Head of caudate nucleus (tissue), 42 donors: ENCODE data around the gene MAPK4.
A peak's percentile ranks its signal among the peaks of the same experiment; 100 is the strongest.
"Not testable (repeated sequence)": the region's sequence is repeated elsewhere in the genome, so short reads cannot be mapped to it uniquely, and the experiment has no call there.

Source experiments
- DNase-seq, 42 donors: peaks; one replicate each; pipeline versions ENCODE4 v3.0.0 to v3.0.0-alpha.2; 2020 to 2021; ENCODE audit warnings: mixed read lengths in 7 of 42
- intact Hi-C: fragments of 100-400 bp; cut with DNase I; formaldehyde crosslinking; loops from one replicate; pipeline ENCODE4 v1.15.0; 2022

The MAPK4 gene

DNA sequence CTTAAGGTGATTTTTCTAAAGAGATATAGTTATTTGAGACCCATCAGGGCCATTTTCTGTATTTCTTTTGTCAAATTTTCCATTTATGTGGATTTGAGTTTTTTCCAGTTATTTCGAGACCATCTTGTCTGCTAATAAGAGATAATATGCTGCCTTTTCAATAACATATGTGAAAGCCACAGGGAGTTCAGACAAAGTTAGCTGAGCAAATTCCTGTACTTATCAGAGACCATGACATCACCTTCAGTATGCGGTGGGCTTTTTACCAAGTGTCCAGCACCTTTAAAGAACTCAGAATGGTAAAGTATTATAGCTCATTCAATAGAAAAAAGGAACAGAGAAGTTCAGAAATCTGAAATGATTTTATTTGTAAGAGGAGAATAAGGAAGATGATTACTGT lies 11.7 kb downstream of the MAPK4 start:
- intact Hi-C loops, result no loop called here
- DNase-seq, result no peak

GRCh38 chr18:50573196-50573595 lies 13.3 kb downstream of the MAPK4 start:
- DNase-seq, intact Hi-C loops: not testable (repeated sequence)

GRCh38 chr18:50573679-50574078 lies 13.8 kb downstream of the MAPK4 start:
- intact Hi-C loops, result no loop called here
- no peak for DNase-seq

GRCh38 chr18:50578030-50578429 lies 18.1 kb downstream of the MAPK4 start:
- no peak for DNase-seq
- intact Hi-C loops, result no loop called here

DNA sequence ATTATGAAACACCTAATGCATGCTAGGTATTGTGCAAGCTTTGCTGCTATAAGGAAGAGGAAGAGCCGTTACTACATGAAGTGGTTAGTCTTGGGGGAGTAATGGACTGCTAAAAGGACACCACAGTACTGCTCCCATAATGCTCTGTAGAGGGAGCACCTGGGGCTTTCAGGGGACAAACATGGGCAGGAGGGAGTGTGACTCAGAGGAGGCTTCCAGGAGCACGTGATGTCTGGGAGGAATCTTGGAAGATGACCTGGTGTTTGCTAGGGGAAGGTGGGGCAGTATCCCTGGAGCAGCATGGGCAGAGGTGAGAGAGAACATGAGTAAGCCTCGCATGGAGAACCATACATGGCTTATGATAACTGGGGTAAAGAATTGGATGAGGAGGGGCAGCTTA lies 18.8 kb downstream of the MAPK4 start:
- intact Hi-C loops, result no loop called here
- no peak for DNase-seq

GRCh38 chr18:50579061-50579774 lies 19.3 kb downstream of the MAPK4 start:
- DNase-seq, result peak in 15 of 42 donors; percentile 10 to 66 (median 38)
- intact Hi-C loops, result no loop called here

DNA sequence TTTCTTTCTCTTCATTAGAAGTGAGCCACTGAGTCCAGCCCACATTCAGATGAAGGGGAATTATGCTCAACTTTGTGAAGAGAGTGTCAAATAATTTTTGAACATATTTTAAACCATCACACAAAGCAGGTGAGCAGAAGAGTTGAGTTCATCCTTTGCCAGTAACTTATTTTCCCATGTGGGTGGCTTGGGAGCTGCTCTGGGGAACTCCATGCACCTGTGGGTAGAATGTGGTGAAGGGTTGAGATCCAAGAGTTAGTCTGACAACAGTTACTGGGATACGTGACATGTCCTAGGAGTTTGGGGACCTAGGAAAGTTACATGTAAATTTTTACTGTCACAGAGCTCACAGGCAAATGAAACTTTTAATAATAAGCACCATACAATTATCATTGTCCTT lies 21.6 kb downstream of the MAPK4 start:
- DNase-seq, result peak in 6 of 42 donors; percentile 35 to 70 (median 58)
- intact Hi-C loops, result no loop called here

- DNase-seq, result peak in 1 of 42 donors; percentile 51
- intact Hi-C loops, result no loop called here
Measured at GRCh38 chr18:50582500-50582899, 22.6 kb downstream of the MAPK4 start.

GRCh38 chr18:50586710-50587109 lies 26.8 kb downstream of the MAPK4 start:
- intact Hi-C loops, result no loop called here
- DNase-seq, result no peak

GRCh38 chr18:50590593-50590992 lies 30.7 kb downstream of the MAPK4 start:
- no peak for DNase-seq
- intact Hi-C loops, result no loop called here

- DNase-seq, result peak in 8 of 42 donors; percentile 31 to 56 (median 48)
- intact Hi-C loops, result no loop called here
Measured at GRCh38 chr18:50594012-50594411, 34.1 kb downstream of the MAPK4 start.

DNA sequence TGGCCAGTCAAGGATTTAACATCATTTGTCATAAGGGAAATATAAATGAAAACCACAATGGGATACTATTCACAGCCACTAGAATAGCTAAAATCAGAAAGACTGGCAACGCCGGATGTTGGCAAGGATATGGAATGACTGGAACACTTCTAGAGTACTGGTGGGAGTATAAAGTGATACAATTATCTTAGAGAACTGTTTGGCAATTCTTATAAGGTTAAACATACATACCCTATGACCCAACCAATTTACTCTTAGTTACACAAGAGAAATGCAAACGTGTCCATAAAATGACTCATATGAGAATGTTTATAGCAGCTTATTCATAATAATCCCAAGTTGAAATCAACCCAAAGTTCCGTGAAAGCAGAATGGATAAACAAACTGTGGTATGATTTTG lies 35.1 kb downstream of the MAPK4 start:
- intact Hi-C loops, result no loop called here
- no peak for DNase-seq

DNA sequence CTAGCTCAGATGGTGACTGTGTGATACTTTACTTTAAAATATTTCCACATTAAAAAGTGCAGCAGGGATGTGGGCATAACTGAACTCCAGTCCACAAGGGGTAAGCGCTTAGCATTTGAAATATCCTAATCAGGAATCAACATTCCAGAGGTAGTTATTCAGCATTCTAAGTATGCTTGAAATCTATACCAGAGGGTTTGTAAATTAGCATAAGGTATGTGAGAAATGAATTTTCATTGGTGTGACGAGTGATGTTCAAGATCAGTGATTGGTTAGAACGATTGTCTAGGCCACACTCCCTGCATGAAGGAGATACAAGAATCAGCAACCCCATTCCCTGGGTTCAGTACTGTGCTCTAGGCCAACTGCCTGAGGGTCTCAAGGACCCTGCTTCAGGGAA lies 42.6 kb downstream of the MAPK4 start:
- peak in 1 of 42 donors; percentile 10 for DNase-seq
- intact Hi-C loops, result no loop called here

DNA sequence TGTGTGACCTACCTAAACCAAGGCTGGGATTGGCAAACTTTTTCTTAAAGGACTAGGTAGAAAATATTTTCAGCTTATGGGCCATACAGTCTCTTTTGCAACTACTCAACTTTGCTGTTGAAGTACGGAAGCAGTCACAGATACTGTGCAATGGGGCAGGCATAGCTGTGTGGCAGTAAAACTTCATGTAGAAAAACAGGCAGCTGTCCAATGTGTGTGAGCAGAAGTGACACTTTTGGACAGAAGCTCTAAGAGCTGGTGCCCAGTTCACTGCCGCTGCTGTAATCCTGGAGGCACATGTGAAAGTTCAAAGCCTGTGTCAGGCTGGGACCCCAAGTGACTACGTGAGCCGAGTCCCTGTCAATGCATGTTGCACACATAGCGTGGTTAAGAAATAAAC lies 46.7 kb downstream of the MAPK4 start:
- DNase-seq, result peak in 1 of 42 donors; percentile 5
- intact Hi-C loops, result no loop called here

DNA sequence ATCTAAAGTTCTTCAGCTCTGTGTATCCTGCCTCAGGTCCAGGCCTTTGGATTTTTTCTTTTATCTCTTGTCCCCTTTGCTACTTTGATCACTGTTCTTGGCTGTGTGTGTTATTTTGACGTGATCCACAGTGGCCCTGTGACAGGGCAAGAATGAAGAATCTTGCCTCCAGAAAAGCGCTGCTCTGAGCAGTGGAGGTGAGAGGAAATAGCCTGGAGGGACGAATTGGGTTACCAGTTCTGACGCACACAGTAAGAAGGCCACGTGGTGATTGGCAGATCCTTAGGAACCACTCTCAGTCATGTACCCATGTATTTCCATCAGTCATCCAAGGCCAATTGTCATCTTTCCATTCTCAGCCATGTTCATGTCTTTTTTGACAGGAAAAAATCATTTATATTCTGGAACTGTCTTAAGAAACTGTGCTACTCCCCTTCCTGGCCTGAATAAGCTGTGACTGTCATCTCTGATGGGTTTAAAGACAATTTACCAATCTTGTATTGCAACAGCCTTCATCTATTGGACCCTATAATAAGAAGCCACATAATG lies 47.6 kb downstream of the MAPK4 start:
- intact Hi-C loops, result no loop called here
- peak in 1 of 42 donors; percentile 15 for DNase-seq

DNA sequence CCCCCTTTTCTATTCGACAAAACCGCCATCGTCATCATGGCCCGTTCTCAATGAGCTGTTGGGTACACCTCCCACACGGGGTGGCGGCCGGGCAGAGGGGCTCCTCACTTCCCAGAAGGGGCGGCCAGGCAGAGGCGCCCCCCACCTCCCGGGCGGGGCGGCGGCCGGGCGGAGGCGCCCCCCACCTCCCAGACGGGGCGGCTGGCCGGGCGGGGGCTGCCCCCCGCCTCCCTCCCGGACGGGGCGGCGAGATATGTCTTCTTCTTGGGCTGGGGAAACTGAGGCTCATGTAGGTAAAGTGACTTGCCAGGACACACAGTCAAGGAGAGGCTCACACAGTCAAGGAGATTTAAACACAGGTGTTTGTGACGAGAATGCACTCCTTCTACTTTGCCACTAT lies 49.3 kb downstream of the MAPK4 start:
- intact Hi-C loops, DNase-seq: not testable (repeated sequence)

DNA sequence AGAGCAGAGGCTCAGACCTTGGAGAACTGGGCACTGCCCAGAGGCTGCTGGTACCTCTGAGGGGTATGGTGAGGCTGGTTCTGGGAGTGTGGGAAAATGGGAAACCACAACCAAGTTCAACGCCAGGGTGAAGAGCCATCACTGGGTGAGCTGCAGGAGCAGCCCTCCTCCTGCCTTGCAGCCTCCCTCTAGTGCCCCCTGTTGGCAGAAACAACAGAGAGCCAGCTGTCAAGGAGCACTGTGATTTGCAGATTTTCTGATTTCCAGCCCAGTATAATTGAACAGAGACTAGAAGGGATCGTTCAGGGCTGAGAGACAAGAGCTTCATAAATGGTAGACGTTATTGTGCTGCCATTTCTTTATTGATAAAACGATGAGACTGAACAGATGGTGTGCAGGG lies 50.5 kb downstream of the MAPK4 start:
- intact Hi-C loops, result no loop called here
- DNase-seq, result no peak

DNA sequence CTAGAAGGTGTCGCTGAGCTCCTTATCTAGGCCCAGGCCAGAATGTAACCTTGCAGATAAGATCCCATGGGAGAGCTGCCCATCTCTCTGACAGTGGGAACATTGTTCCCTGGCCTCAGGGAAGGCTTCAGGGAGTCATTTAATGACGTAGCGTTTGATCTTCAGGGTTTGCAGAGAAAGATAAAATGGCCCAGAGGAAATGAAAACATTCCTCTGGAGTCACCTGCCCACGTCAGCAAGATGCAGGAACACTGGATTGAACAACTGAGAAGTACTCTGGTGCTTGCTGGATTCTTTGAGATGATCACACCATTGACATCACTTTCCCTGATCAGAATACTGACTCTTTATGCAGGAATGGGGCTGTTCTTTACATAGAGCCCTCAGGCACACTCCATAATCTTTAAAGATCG lies 51.6 kb downstream of the MAPK4 start:
- DNase-seq, result peak in 1 of 42 donors; percentile 1
- intact Hi-C loops, result no loop called here

DNA sequence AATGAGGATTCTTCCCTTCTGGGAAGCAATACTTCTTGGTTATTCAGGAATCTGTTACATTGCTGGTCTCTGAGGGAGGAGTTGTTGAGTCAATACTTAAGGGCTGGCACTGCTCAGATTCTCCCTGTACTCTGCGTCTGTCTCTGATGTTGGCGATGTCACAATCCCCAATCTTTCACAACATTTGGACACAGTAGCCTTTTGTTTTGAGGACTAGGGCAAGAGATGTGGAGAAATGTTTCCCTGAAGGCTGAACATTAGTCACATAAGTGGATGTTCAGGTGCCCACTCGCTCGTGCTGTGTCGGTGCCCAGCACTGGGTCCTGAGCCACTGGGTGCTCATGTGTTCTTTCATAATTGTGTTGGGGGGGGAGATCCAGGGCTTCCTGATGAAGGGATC lies 55.0 kb downstream of the MAPK4 start:
- intact Hi-C loops, result no loop called here
- peak in 5 of 42 donors; percentile 23 to 65 (median 38) for DNase-seq

DNA sequence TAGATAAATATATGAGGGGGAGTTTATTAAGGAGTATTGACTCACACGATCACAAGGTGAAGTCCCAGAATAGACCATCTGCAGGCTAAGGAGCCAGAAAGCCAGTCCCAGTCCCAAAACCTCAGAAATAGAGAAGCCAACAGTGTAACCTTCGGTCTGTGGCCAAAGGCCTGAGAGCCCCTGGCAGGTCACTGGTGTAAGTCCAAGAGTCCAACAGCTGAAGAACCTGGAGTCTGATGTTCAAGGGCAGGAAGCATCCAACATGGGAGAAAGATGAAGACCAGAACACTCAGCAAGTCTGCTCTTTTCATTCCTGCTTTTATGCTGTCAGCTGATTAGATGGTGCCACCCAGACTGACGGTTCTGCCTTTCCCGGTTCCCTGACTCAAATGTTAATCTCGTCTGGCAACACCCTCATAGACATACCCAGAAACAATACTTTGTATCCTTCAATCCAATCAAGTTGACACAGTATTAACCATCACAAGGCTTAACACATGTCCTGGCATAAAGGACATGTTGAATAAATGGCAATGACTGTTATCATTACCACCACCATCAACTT lies 56.7 kb downstream of the MAPK4 start:
- DNase-seq, result no peak
- intact Hi-C loops, result no loop called here

DNA sequence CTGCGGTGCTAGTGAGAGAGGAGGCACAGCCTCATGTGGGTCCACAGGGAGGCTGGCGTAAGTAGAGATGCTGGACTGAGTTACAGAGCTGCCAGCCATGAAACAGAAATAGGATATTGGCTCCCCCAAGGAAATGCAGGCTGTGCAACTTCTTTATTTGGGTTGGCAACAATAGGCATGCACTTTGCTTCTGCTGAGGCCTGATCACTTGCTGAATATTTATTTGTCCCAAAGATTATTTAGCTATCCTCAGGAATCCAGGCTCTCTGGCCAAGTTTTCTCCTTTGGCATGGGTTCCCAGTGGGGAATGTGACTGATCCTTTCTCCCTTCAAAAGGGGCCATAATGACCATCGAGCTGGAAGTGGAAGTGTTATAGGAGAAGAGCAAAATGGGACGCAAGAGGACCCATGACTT lies 60.0 kb downstream of the MAPK4 start:
- intact Hi-C loops, result no loop called here
- peak in 2 of 42 donors; percentile 12 to 40 for DNase-seq
